Dendritic cell treated with granulocyte-macrophage colony-stimulating factor and Interleukin-4, amounts not matched to agents 40 ng/mL and 50 ng/mL, for 4 days (primary cell): ENCODE data around the gene RALGAPA2.

Experiments used
- H3K27ac Mint-ChIP-seq: one replicate; pipeline ENCODE4 v1.8.0; 2022; ENCODE audit warnings: mild to moderate bottlenecking, mixed read lengths
- H3K27me3 Mint-ChIP-seq: one replicate; pipeline ENCODE4 v1.8.0; 2022; ENCODE audit warnings: mild to moderate bottlenecking, mixed read lengths
- H3K36me3 Mint-ChIP-seq: one replicate; pipeline ENCODE4 v1.8.0; 2022; ENCODE audit warnings: low read depth, mixed read lengths
- H3K4me1 Mint-ChIP-seq: one replicate; pipeline ENCODE4 v1.8.0; 2022; ENCODE audit warnings: low read depth, mixed read lengths
- H3K4me3 Mint-ChIP-seq: one replicate; pipeline ENCODE4 v1.8.0; 2022; ENCODE audit warnings: mild to moderate bottlenecking, moderate library complexity, mixed read lengths
- H3K9me3 Mint-ChIP-seq: one replicate; pipeline ENCODE4 v1.8.0; 2022; ENCODE audit warnings: mixed read lengths
- intact Hi-C: fragments of 100-400 bp; cut with micrococcal nuclease; formaldehyde crosslinking; loops from one replicate; pipeline ENCODE4 v1.15.0; 2022

Gene RALGAPA2

DNA sequence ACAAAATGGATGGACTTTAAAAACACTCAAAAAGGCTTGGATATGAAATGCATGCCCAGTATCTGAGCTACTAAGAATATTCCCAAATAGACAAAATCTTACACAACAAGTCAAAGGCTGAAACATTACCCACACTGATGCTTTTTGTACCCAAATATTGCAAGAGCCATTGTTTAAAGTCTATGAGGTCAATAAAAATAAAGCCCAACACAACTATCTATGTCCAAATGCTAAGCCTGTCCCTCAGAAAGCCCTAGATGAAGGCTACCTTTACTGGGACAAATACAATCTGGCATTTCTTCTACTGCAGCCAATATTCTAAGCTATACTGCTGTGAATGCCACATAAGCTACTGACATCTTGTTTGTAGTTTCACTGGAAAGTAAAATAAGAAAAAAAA, 54.3 kb downstream of the RALGAPA2 start:
- no peak overlapping the region for H3K4me3 Mint-ChIP-seq
- no peak overlapping the region for H3K27ac Mint-ChIP-seq
- no peaks in the 10 kb centered on the region for H3K4me1 Mint-ChIP-seq
- intact Hi-C loops = no loop called here
- peaks cover 15% of the 10 kb centered on the region for H3K36me3 Mint-ChIP-seq
- no peaks in the 10 kb centered on the region for H3K9me3 Mint-ChIP-seq
- no peaks in the 10 kb centered on the region for H3K27me3 Mint-ChIP-seq

DNA sequence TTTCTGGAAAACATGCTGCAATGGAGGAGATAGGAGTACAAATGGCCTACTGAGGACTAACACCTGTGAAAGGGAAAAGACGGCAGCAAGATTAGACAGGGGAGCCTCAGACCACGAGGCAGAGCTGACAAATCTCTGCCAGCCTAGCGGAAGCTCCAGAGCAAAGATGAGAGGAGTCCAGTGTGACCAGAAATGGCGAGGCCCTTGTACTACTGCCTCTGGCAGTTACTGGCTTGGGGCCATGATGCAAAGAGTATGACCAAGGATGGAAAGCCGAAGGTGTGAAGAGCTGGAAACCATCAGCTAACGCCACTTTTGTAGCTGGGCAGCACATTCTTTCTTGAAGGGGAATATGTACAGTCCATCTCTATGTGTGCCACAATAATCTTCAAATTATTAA, 55.4 kb downstream of the RALGAPA2 start:
- H3K27ac Mint-ChIP-seq = no peak overlapping the region
- no peaks in the 10 kb centered on the region for H3K9me3 Mint-ChIP-seq
- H3K4me1 Mint-ChIP-seq = no peaks in the 10 kb centered on the region
- no peaks in the 10 kb centered on the region for H3K27me3 Mint-ChIP-seq
- intact Hi-C loops = no loop called here
- H3K36me3 Mint-ChIP-seq = peaks cover 21% of the 10 kb centered on the region
- H3K4me3 Mint-ChIP-seq = no peak overlapping the region

GRCh38 chr20:20655883-20656282, 56.6 kb downstream of the RALGAPA2 start:
- H3K9me3 Mint-ChIP-seq = no peaks in the 10 kb centered on the region
- peaks cover 22% of the 10 kb centered on the region for H3K36me3 Mint-ChIP-seq
- intact Hi-C loops = no loop called here
- no peaks in the 10 kb centered on the region for H3K4me1 Mint-ChIP-seq
- no peaks in the 10 kb centered on the region for H3K27me3 Mint-ChIP-seq
- no peak overlapping the region for H3K4me3 Mint-ChIP-seq
- H3K27ac Mint-ChIP-seq = no peak overlapping the region

GRCh38 chr20:20649945-20650344, 62.5 kb downstream of the RALGAPA2 start:
- intact Hi-C loops = no loop called here
- Mint-ChIP-seq H3K4me3 (no peak overlapping the region), H3K27ac (no peak overlapping the region), H3K4me1 (no peaks in the 10 kb centered on the region), H3K9me3 (no peaks in the 10 kb centered on the region), H3K27me3 (no peaks in the 10 kb centered on the region), H3K36me3 (peaks cover 17% of the 10 kb centered on the region)

DNA sequence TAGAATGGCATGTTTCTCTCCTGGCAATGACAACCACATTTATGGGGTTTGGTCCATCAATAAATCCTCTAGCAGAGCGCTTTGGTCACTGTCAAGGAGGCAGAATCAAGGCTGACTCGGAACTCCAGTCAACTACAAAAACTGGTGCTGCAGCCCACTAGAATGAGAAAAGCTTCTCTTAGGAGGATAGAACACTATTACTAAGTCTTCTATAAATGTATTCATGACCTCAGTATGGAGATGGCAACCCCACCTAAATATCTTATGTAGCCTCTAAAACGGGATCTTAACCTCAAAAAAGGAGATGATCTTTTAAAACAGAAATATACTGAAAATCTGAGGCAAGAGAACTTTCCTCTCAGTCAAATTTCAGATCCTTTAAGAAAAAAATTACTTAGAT, 68.5 kb downstream of the RALGAPA2 start:
- H3K27me3 Mint-ChIP-seq = no peaks in the 10 kb centered on the region
- intact Hi-C loops = no loop called here
- peaks cover 30% of the 10 kb centered on the region for H3K36me3 Mint-ChIP-seq
- peaks cover 1% of the 10 kb centered on the region for H3K4me1 Mint-ChIP-seq
- no peak overlapping the region for H3K27ac Mint-ChIP-seq
- no peaks in the 10 kb centered on the region for H3K9me3 Mint-ChIP-seq
- H3K4me3 Mint-ChIP-seq = no peak overlapping the region

DNA sequence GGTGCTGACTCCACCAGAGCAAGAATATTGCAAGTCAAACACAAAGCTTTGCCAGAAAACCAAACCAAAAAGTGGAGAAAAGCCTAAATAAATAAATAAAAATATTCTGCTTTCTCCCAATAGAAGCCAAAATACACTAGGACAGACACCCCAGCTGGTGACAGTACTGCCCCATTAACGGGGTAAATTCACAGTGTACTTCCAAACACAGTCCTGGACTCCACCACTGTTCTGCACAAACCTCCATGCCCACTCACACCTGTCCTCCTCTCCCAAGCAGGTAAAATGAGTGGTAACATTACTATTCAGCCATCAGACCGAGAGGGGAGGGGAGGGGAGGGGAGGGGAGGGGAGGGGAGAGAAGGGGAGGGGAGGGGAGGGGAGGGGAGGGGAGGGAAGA, 70.7 kb downstream of the RALGAPA2 start:
- Mint-ChIP-seq H3K36me3 (peaks cover 23% of the 10 kb centered on the region), H3K27me3 (no peaks in the 10 kb centered on the region), H3K27ac (no peak overlapping the region), H3K4me1 (peaks cover 6% of the 10 kb centered on the region), H3K9me3 (no peaks in the 10 kb centered on the region), H3K4me3 (no peak overlapping the region)
- intact Hi-C loops = no loop called here

GRCh38 chr20:20638878-20639277, 73.6 kb downstream of the RALGAPA2 start:
- Mint-ChIP-seq H3K4me1 (peaks cover 6% of the 10 kb centered on the region), H3K27ac (no peak overlapping the region), H3K36me3 (peaks cover 40% of the 10 kb centered on the region), H3K27me3 (no peaks in the 10 kb centered on the region), H3K9me3 (no peaks in the 10 kb centered on the region), H3K4me3 (no peak overlapping the region)
- intact Hi-C loops = no loop called here

GRCh38 chr20:20637998-20638725, 74.3 kb downstream of the RALGAPA2 start:
- Mint-ChIP-seq H3K36me3 (peaks cover 46% of the 10 kb centered on the region), H3K27me3 (no peaks in the 10 kb centered on the region), H3K9me3 (no peaks in the 10 kb centered on the region), H3K4me3 (no peak overlapping the region), H3K4me1 (peaks cover 6% of the 10 kb centered on the region), H3K27ac (no peak overlapping the region)
- intact Hi-C loops = no loop called here

- H3K4me1 Mint-ChIP-seq = peaks cover 6% of the 10 kb centered on the region
- no peak overlapping the region for H3K27ac Mint-ChIP-seq
- no peaks in the 10 kb centered on the region for H3K27me3 Mint-ChIP-seq
- H3K9me3 Mint-ChIP-seq = no peaks in the 10 kb centered on the region
- H3K4me3 Mint-ChIP-seq = no peak overlapping the region
- peaks cover 57% of the 10 kb centered on the region for H3K36me3 Mint-ChIP-seq
- intact Hi-C loops = no loop called here
These were observed 77.4 kb downstream of the RALGAPA2 start for GRCh38 chr20:20635006-20635405.

DNA sequence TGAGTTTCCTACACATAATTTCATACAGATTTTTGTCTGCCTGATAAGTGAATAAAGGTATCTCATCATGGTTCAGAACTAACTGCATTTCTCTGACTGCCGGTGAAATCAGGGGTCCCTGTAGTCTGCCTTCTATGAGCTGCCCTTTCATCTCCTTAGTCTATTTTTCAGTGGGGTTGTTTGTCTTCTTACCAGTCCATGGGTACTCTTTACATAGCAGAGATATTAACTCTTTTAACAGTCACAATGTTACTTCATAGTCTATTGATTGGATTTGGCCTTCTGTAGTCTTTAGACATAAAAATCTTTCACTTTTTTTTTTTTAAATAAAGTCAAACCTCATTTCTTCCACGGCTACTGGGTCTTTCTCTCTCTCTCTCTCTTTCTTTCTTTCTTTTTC, 79.8 kb downstream of the RALGAPA2 start:
- H3K4me1 Mint-ChIP-seq = no peaks in the 10 kb centered on the region
- no peaks in the 10 kb centered on the region for H3K9me3 Mint-ChIP-seq
- no peak overlapping the region for H3K4me3 Mint-ChIP-seq
- H3K27ac Mint-ChIP-seq = no peak overlapping the region
- intact Hi-C loops = no loop called here
- peaks cover 70% of the 10 kb centered on the region for H3K36me3 Mint-ChIP-seq
- H3K27me3 Mint-ChIP-seq = no peaks in the 10 kb centered on the region

- no peak overlapping the region for H3K27ac Mint-ChIP-seq
- intact Hi-C loops = no loop called here
- no peaks in the 10 kb centered on the region for H3K27me3 Mint-ChIP-seq
- H3K4me3 Mint-ChIP-seq = no peak overlapping the region
- no peaks in the 10 kb centered on the region for H3K4me1 Mint-ChIP-seq
- H3K36me3 Mint-ChIP-seq = peaks cover 79% of the 10 kb centered on the region
- H3K9me3 Mint-ChIP-seq = no peaks in the 10 kb centered on the region
These were observed 81.9 kb downstream of the RALGAPA2 start for GRCh38 chr20:20630551-20630950.

DNA sequence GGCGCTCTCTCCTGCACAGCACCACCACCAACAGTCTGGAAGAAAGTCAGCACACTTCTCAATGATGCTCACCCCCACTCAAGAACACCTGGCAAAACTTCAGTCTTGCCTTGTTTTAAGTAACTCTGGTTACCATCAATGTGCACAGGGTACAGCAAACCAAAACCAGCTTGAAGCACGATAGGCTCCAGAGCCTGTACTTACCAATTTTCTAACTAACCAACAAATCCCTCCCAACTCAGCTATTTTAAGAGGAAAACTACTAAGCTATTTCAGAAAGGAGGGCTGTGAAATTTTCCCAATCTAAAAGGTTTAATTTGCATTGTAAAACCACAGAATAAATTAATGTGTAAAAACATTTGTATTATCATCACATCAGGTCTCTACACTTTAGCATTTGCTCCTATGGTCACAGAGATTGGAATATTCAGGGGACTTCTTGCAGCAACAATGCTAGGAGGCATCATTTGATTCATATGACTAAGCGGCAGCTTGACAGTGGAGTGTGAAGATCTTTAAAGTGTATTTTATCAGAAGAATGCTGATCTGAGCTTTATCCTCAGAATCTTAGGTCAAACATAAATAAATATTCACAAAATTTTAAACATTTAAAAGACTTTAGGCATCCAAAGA, 82.8 kb downstream of the RALGAPA2 start:
- Mint-ChIP-seq H3K4me3 (no peak overlapping the region), H3K27me3 (no peaks in the 10 kb centered on the region), H3K27ac (no peak overlapping the region), H3K9me3 (no peaks in the 10 kb centered on the region), H3K36me3 (peaks cover 70% of the 10 kb centered on the region), H3K4me1 (no peaks in the 10 kb centered on the region)
- intact Hi-C loops = no loop called here

DNA sequence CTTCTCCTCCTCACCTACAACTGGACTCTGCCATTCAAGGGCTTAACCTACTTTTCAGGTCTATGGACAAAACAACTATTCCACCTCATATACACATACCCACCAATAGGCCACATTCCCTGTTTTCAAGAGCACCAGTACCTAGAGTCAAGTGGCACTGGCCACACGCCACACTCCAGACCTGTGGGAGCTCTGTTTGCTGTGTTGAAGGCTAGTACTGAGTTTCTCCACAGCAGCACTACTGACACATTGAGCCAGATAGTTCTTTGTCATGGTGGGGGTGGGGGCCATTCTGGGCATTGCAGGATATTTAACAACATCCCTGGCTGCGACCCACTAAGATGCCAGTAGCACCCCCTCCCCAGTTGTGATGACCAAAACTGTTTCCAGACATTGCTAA, 84.1 kb downstream of the RALGAPA2 start:
- no peaks in the 10 kb centered on the region for H3K9me3 Mint-ChIP-seq
- H3K36me3 Mint-ChIP-seq = peaks cover 59% of the 10 kb centered on the region
- no peak overlapping the region for H3K4me3 Mint-ChIP-seq
- H3K27me3 Mint-ChIP-seq = no peaks in the 10 kb centered on the region
- H3K27ac Mint-ChIP-seq = no peak overlapping the region
- intact Hi-C loops = no loop called here
- H3K4me1 Mint-ChIP-seq = no peaks in the 10 kb centered on the region

DNA sequence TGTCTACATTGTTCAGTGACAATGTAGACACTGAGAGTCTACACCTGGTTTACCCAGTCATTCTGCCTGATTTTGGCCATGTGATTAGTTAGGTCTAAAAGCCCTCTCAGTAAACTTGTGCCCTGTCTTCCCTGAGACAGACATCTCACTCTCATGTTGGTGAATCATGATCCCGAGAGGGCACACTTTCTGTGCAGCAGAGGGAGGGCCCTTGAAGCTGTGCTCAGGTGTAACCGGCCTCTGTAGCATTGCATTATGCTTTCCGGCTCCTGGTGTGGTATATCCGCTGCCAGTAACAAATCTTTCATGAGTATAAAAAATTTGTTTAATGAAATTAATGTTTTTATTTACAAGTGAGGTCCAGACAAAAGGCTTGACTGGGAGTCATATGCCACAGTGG, 85.0 kb downstream of the RALGAPA2 start:
- Mint-ChIP-seq H3K36me3 (peaks cover 50% of the 10 kb centered on the region), H3K27me3 (no peaks in the 10 kb centered on the region), H3K27ac (no peak overlapping the region), H3K4me1 (no peaks in the 10 kb centered on the region), H3K9me3 (no peaks in the 10 kb centered on the region), H3K4me3 (no peak overlapping the region)
- intact Hi-C loops = no loop called here

DNA sequence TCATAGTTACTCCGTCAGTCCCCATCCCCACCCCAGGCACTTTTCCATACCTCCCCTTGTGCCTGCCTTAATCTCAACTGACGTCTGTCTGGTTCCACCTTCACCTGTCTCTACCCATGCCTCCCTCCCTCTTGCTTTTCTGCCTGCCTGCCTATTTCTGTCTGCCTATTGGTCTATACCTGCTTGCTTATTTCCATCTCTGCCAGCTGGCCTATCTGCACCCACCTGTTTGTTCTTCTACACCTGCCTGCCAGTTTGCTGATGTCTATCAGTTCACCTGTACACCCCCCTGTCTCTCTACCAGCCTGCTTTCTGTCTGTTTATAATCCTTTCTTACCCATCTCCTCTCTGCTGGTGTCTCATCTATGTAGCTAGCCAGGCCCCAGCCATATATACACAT, 87.5 kb downstream of the RALGAPA2 start:
- no peaks in the 10 kb centered on the region for H3K4me1 Mint-ChIP-seq
- H3K27ac Mint-ChIP-seq = no peak overlapping the region
- H3K27me3 Mint-ChIP-seq = no peaks in the 10 kb centered on the region
- H3K9me3 Mint-ChIP-seq = no peaks in the 10 kb centered on the region
- peaks cover 45% of the 10 kb centered on the region for H3K36me3 Mint-ChIP-seq
- intact Hi-C loops = no loop called here
- H3K4me3 Mint-ChIP-seq = no peak overlapping the region
